SK-N-SH treated with all-trans-retinoic acid at 6 μM for 48 hours (cell line): Measurements from ENCODE around the gene ATP6V0E1.

Source experiments
- ATAC-seq: fragments of 200-7000 bp; cut with Tn5 transposase; 3 replicates; pipeline ENCODE4 v1.9.1; 2020; ENCODE audit warnings: mild to moderate bottlenecking, moderate library complexity
- ARNTL ChIP-seq: fragments of 450-650 bp; formaldehyde crosslinking; IDR thresholded peaks from 2 replicates; pipeline ENCODE4 v1.5.0; 2020; ENCODE audit warnings: low read depth, mild to moderate bottlenecking, moderate library complexity, borderline replicate concordance
- BACH2 ChIP-seq: fragments of 250-450 bp; sonication (Bioruptor Pico); IDR thresholded peaks from 2 replicates; pipeline ENCODE4 v1.9.0; 2021; ENCODE audit warnings: mild to moderate bottlenecking, borderline replicate concordance
- CSDC2 ChIP-seq: fragments of 250-450 bp; sonication (Bioruptor Pico); IDR thresholded peaks from 2 replicates; pipeline ENCODE4 v1.5.0; 2020; ENCODE audit warnings: mild to moderate bottlenecking, moderate library complexity
- ESRRG ChIP-seq: fragments of 250-450 bp; sonication (Bioruptor Pico); IDR thresholded peaks from 2 replicates; pipeline ENCODE4 v1.6.1; 2021; ENCODE audit warnings: mild to moderate bottlenecking
- GLIS3 ChIP-seq: fragments of 250-450 bp; sonication (Bioruptor Pico); IDR thresholded peaks from 2 replicates; pipeline ENCODE4 v1.5.0; 2020; ENCODE audit warnings: mild to moderate bottlenecking, moderate library complexity
- ISL1 ChIP-seq: fragments of 250-450 bp; sonication (Bioruptor Pico); IDR thresholded peaks from 2 replicates; pipeline ENCODE4 v2.1.2; 2022; ENCODE audit warnings: mild to moderate bottlenecking, moderate library complexity
- OSR1 ChIP-seq: fragments of 250-450 bp; sonication (Bioruptor Pico); IDR thresholded peaks from 2 replicates; pipeline ENCODE4 v1.8.0; 2022; ENCODE audit warnings: moderate library complexity, mild to moderate bottlenecking, inconsistent platforms
- PPARA ChIP-seq: fragments of 250-450 bp; sonication (Bioruptor Pico); IDR thresholded peaks from 2 replicates; pipeline ENCODE4 v1.5.0; 2020; ENCODE audit warnings: mild to moderate bottlenecking, borderline replicate concordance
- RARB ChIP-seq: fragments of 250-450 bp; sonication (Bioruptor Pico); IDR thresholded peaks from 2 replicates; pipeline ENCODE4 v1.8.0; 2021; ENCODE audit warnings: mild to moderate bottlenecking, moderate library complexity
- SNAI2 ChIP-seq: fragments of 250-450 bp; sonication (Bioruptor Pico); IDR thresholded peaks from 2 replicates; pipeline ENCODE4 v1.5.0; 2020; ENCODE audit warnings: mild to moderate bottlenecking, moderate library complexity
- TCF4 ChIP-seq: fragments of 250-450 bp; sonication (Bioruptor Pico); IDR thresholded peaks from 2 replicates; pipeline ENCODE4 v1.8.0; 2021; ENCODE audit warnings: mild to moderate bottlenecking, moderate library complexity, borderline replicate concordance
- TOX ChIP-seq: fragments of 250-450 bp; sonication (Bioruptor Pico); IDR thresholded peaks from 2 replicates; pipeline ENCODE4 v1.8.0; 2021; ENCODE audit warnings: mild to moderate bottlenecking, moderate library complexity, borderline replicate concordance
- ZFP30 ChIP-seq: fragments of 450-650 bp; formaldehyde crosslinking; IDR thresholded peaks from 2 replicates; pipeline ENCODE4 v1.5.0; 2022; ENCODE audit warnings: mild to moderate bottlenecking, moderate library complexity
- ZNF565 ChIP-seq: fragments of 450-650 bp; formaldehyde crosslinking; conservative IDR thresholded peaks from 2 replicates; pipeline ENCODE4 v1.5.0; 2020; ENCODE audit warnings: low read depth, mild to moderate bottlenecking, moderate library complexity
- TF ChIP-seq, protein P1 (sequence below): fragments of 250-450 bp; sonication (Bioruptor Pico); IDR thresholded peaks from 2 replicates; pipeline ENCODE4 v1.5.1; 2021; ENCODE audit warnings: mild to moderate bottlenecking, moderate library complexity
- TF ChIP-seq, protein P2 (sequence below): fragments of 250-450 bp; sonication (Bioruptor Pico); IDR thresholded peaks from 2 replicates; pipeline ENCODE4 v1.5.0; 2020; ENCODE audit warnings: mild to moderate bottlenecking, moderate library complexity
- TF ChIP-seq, protein P3 (sequence below): fragments of 250-450 bp; sonication (Bioruptor Pico); IDR thresholded peaks from 2 replicates; pipeline ENCODE4 v1.5.1; 2020; ENCODE audit warnings: low read depth, mild to moderate bottlenecking, moderate library complexity
- TF ChIP-seq, protein P4 (sequence below): fragments of 250-450 bp; sonication (Bioruptor Pico); IDR thresholded peaks from 2 replicates; pipeline ENCODE4 v1.8.0; 2020; ENCODE audit warnings: mild to moderate bottlenecking, moderate library complexity, borderline replicate concordance

ATP6V0E1 gene

DNA sequence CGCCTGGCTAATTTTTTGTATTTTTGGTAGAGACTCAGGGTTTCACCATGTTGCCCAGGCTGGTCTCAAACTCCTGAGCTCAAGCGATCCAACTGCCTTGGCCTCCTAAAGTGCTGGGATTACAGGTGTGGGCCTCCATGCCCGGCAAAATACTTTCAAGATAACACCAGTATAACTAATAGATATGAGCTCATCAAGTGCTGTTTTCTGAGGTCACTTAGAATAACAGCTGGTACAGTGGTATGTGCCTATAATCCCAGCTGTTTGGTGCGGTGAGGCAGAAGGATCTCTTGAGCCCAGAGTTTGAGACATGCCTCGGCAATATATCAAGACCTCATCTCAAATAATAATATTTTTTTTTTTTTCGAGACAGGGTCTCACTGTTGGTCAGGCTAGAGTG lies 42.1 kb downstream of the ATP6V0E1 start:
- no peak for TF ChIP-seq OSR1
- TF ChIP-seq RARB (CRISPR knock-in tag), result no peak
- no peak for ATAC-seq

DNA sequence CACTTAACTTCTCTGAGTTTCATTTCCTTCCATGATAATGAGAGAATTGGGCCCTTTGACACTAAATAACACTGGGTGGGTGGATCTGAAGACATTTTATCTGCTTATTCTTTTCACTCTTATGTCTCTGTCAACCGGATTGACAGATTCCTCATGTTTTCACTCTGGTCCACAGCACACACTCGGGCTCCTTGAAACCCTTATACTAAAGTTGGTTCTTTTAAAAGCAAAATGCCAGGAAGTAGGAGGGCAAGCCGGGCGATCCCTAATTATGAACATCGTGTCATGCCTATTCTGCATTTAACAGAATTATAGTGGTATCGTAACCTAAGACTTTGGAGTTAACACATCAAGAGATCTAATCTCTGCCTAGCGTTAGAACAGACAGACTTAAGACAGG lies 44.3 kb downstream of the ATP6V0E1 start:
- no peak for ATAC-seq
- TF ChIP-seq PPARA (CRISPR knock-in tag), result no peak
- no peak for TF ChIP-seq SNAI2 (CRISPR knock-in tag)
- TF ChIP-seq, protein P1, sequence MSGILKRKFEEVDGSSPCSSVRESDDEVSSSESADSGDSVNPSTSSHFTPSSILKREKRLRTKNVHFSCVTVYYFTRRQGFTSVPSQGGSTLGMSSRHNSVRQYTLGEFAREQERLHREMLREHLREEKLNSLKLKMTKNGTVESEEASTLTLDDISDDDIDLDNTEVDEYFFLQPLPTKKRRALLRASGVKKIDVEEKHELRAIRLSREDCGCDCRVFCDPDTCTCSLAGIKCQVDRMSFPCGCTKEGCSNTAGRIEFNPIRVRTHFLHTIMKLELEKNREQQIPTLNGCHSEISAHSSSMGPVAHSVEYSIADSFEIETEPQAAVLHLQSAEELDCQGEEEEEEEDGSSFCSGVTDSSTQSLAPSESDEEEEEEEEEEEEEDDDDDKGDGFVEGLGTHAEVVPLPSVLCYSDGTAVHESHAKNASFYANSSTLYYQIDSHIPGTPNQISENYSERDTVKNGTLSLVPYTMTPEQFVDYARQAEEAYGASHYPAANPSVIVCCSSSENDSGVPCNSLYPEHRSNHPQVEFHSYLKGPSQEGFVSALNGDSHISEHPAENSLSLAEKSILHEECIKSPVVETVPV, result no peak
- TF ChIP-seq GLIS3 (CRISPR knock-in tag), result no peak
- TF ChIP-seq, protein P2, sequence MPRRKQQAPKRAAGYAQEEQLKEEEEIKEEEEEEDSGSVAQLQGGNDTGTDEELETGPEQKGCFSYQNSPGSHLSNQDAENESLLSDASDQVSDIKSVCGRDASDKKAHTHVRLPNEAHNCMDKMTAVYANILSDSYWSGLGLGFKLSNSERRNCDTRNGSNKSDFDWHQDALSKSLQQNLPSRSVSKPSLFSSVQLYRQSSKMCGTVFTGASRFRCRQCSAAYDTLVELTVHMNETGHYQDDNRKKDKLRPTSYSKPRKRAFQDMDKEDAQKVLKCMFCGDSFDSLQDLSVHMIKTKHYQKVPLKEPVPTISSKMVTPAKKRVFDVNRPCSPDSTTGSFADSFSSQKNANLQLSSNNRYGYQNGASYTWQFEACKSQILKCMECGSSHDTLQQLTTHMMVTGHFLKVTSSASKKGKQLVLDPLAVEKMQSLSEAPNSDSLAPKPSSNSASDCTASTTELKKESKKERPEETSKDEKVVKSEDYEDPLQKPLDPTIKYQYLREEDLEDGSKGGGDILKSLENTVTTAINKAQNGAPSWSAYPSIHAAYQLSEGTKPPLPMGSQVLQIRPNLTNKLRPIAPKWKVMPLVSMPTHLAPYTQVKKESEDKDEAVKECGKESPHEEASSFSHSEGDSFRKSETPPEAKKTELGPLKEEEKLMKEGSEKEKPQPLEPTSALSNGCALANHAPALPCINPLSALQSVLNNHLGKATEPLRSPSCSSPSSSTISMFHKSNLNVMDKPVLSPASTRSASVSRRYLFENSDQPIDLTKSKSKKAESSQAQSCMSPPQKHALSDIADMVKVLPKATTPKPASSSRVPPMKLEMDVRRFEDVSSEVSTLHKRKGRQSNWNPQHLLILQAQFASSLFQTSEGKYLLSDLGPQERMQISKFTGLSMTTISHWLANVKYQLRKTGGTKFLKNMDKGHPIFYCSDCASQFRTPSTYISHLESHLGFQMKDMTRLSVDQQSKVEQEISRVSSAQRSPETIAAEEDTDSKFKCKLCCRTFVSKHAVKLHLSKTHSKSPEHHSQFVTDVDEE (CRISPR knock-in tag), result no peak

DNA sequence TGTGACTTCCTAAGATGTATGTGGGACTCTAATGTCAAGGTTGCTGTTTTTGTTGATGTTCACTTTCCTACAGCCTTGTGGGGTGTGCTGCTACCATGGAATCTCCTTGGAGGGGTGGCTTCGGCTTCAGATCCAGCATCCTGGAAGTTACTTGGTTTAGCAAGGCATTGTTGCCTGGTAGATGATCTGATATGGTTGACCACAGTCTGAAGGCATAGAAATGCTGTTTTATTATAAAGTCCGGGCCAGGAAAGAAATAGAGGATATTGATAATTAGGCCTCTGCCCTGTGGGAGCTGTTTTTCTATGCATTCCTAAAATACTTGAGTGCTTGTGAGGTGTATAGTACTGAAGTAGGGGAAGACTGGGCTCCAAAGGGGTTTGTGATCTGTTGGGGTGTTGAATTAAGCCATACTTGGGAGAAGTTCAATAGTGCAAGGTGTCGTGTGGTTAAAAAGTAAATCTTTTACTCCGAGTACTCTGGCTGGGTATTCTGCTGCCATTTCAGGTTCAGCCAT lies 45.3 kb downstream of the ATP6V0E1 start:
- TF ChIP-seq ARNTL (CRISPR knock-in tag) (no peak), SNAI2 (CRISPR knock-in tag) (no peak), RARB (CRISPR knock-in tag) (no peak), BACH2 (CRISPR knock-in tag) (no peak), ZFP30 (no peak), ESRRG (CRISPR knock-in tag) (no peak), TOX (CRISPR knock-in tag) (no peak), OSR1 (no peak), PPARA (CRISPR knock-in tag) (no peak), GLIS3 (CRISPR knock-in tag) (no peak), ZNF565 (no peak), ISL1 (no peak), CSDC2 (CRISPR knock-in tag) (no peak), TCF4 (CRISPR knock-in tag) (no peak)
- TF ChIP-seq, protein P2 (CRISPR knock-in tag), result no peak
- TF ChIP-seq, protein P3, sequence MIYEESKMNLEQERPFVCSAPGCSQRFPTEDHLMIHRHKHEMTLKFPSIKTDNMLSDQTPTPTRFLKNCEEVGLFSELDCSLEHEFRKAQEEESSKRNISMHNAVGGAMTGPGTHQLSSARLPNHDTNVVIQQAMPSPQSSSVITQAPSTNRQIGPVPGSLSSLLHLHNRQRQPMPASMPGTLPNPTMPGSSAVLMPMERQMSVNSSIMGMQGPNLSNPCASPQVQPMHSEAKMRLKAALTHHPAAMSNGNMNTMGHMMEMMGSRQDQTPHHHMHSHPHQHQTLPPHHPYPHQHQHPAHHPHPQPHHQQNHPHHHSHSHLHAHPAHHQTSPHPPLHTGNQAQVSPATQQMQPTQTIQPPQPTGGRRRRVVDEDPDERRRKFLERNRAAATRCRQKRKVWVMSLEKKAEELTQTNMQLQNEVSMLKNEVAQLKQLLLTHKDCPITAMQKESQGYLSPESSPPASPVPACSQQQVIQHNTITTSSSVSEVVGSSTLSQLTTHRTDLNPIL (CRISPR knock-in tag), result no peak
- TF ChIP-seq, protein P1, result no peak
- TF ChIP-seq, protein P4, sequence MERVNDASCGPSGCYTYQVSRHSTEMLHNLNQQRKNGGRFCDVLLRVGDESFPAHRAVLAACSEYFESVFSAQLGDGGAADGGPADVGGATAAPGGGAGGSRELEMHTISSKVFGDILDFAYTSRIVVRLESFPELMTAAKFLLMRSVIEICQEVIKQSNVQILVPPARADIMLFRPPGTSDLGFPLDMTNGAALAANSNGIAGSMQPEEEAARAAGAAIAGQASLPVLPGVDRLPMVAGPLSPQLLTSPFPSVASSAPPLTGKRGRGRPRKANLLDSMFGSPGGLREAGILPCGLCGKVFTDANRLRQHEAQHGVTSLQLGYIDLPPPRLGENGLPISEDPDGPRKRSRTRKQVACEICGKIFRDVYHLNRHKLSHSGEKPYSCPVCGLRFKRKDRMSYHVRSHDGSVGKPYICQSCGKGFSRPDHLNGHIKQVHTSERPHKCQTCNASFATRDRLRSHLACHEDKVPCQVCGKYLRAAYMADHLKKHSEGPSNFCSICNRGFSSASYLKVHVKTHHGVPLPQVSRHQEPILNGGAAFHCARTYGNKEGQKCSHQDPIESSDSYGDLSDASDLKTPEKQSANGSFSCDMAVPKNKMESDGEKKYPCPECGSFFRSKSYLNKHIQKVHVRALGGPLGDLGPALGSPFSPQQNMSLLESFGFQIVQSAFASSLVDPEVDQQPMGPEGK (CRISPR knock-in tag), result no peak

More for the DNA sequence above, 45.3 kb downstream of the ATP6V0E1 start:
- no peak; the same call in 2 of the 3 replicates for ATAC-seq
